Keratinocyte (primary cell): ENCODE data around the gene CAVIN1. TPM values are rescaled to one million over a fixed set of nuclear protein-coding genes. Genes with fewer than 3 reads are reported as not detected.

Experiments used
- DNase-seq: peaks from one replicate; pipeline ENCODE4 v3.0.0-alpha.2; 2011; ENCODE audit warnings: low read depth, missing footprints, low spot score
- FAIRE-seq: peaks from 2 replicates; lab custom pipeline; 2011; peaks lifted over from hg19 to GRCh38; lab: Jason Lieb, UNC
- H2AFZ ChIP-seq: 2 replicates; pipeline ENCODE4 v1.6.0; 2012; ENCODE audit warnings: low read length, control low read depth, inconsistent platforms; ENCODE audit not compliant: control insufficient read depth
- H3K27ac ChIP-seq: 2 replicates; pipeline ENCODE4 v1.5.1; 2011; ENCODE audit warnings: low read length; ENCODE audit not compliant: control insufficient read depth, insufficient read depth
- H3K27me3 ChIP-seq: 3 replicates; pipeline ENCODE4 v1.6.0; 2011; ENCODE audit warnings: low read length; ENCODE audit not compliant: control insufficient read depth, insufficient read depth; ENCODE audit errors: extremely low read depth
- H3K36me3 ChIP-seq, 2 experiments: 2 replicates in 1 of 2; 3 replicates in 1 of 2; pipeline ENCODE4 v1.5.1; 2011; ENCODE audit warnings: low read length in 2 of 2, mild to moderate bottlenecking in 1 of 2; ENCODE audit not compliant: control insufficient read depth in 2 of 2, insufficient read depth in 2 of 2; ENCODE audit errors: extremely low read depth in 1 of 2
- H3K4me1 ChIP-seq: 3 replicates; pipeline ENCODE4 v1.5.1; 2011; ENCODE audit warnings: low read length; ENCODE audit not compliant: control insufficient read depth, insufficient read depth; ENCODE audit errors: extremely low read depth
- H3K4me2 ChIP-seq: 3 replicates; pipeline ENCODE4 v1.6.0; 2011; ENCODE audit warnings: low read depth, low read length; ENCODE audit not compliant: control insufficient read depth, insufficient read depth; ENCODE audit errors: extremely low read depth
- H3K4me3 ChIP-seq, 3 experiments: fragments of 200-600 bp in 1 of 3; sonication (generic) in 1 of 3; 2 replicates in 2 of 3; 3 replicates in 1 of 3; pipeline ENCODE4 v1.5.1; 2011 to 2016; ENCODE audit warnings: low read length in 3 of 3, mild to moderate bottlenecking in 3 of 3, control low read depth in 2 of 3, inconsistent platforms in 1 of 3, low read depth in 1 of 3, mixed read lengths in 1 of 3, mixed run types in 1 of 3, moderate library complexity in 1 of 3; ENCODE audit not compliant: control insufficient read depth in 2 of 3, insufficient read depth in 2 of 3; ENCODE audit errors: extremely low read depth in 1 of 3
- H3K79me2 ChIP-seq: 2 replicates; pipeline ENCODE4 v1.6.0; 2012; ENCODE audit warnings: low read length; ENCODE audit not compliant: control insufficient read depth, insufficient read depth
- H3K9ac ChIP-seq: 3 replicates; pipeline ENCODE4 v1.6.0; 2011; ENCODE audit warnings: low read length; ENCODE audit not compliant: control insufficient read depth, insufficient read depth; ENCODE audit errors: extremely low read depth
- H3K9me1 ChIP-seq: 3 replicates; pipeline ENCODE4 v1.6.0; 2011; ENCODE audit warnings: low read length; ENCODE audit not compliant: control insufficient read depth, insufficient read depth; ENCODE audit errors: extremely low read depth
- H3K9me3 ChIP-seq: 2 replicates; pipeline ENCODE4 v1.5.1; 2012; ENCODE audit warnings: low read depth, low read length; ENCODE audit not compliant: control insufficient read depth
- H4K20me1 ChIP-seq: 3 replicates; pipeline ENCODE4 v1.6.0; 2011; ENCODE audit warnings: low read length; ENCODE audit not compliant: control insufficient read depth, insufficient read depth; ENCODE audit errors: extremely low read depth
- EZH2 ChIP-seq: IDR thresholded peaks from one replicate; pipeline ENCODE4 v1.6.1; 2012; ENCODE audit warnings: inconsistent platforms, mild to moderate bottlenecking, low read length, moderate library complexity
- dilution Hi-C: fragments of 300-500 bp; cut with MboI; formaldehyde crosslinking; loops from one replicate; pipeline ENCODE4 v1.7.0; 2020; ENCODE audit warnings: low sequenced_read_pairs; ENCODE audit not compliant: extremely low pct_ligation_motif_present
- polyA plus RNA-seq, 5 experiments: library from polyadenylated mRNA; depleted of rRNA in 3 of 5; stranded (reverse) in 3 of 5; stranded (forward) in 1 of 5; unstranded in 1 of 5; fragments of >200 nt; gene quantifications; 1 replicate in 1 of 5; 2 replicates in 3 of 5; 3 replicates in 1 of 5; pipeline versions ENCODE4 v1.2.1 to v1.2.3, GENCODE V29; 2011 to 2012; ENCODE audit warnings: missing spikeins in 2 of 5, low read depth in 1 of 5, low replicate concordance in 1 of 5
- TF ChIP-seq, protein P1 (sequence below), 3 experiments: IDR thresholded peaks in 1 of 3; conservative IDR thresholded peaks in 1 of 3; optimal IDR thresholded peaks in 1 of 3; 2 replicates in 2 of 3; 3 replicates in 1 of 3; pipeline versions ENCODE3 to v1.5.1; 2011; ENCODE audit warnings: low read length in 3 of 3, mild to moderate bottlenecking in 3 of 3, moderate library complexity in 2 of 3, control low read depth in 1 of 3, inconsistent platforms in 1 of 3; ENCODE audit not compliant: insufficient read depth in 2 of 3; ENCODE audit errors: extremely low read depth in 1 of 3

Gene CAVIN1
- polyA plus RNA-seq, 1 donor (not counting 4 experiments of a cell fraction or from before 2014, with no cell fraction given) = 172 TPM

GRCh38 chr17:42411905-42412679, 11.0 kb downstream of the CAVIN1 start:
- Histone ChIP-seq H3K9me3 (no peaks in the 10 kb centered on the region), H3K9me1 (peaks cover 8% of the 10 kb centered on the region), H3K4me2 (peak overlapping the region; percentile 49), H3K79me2 (peaks cover 83% of the 10 kb centered on the region), H4K20me1 (peaks cover 41% of the 10 kb centered on the region), H3K4me1 (peaks cover 77% of the 10 kb centered on the region), H3K27ac (no peak overlapping the region), H3K36me3 (peaks cover 8 to 17% of the 10 kb centered on the region in 2 experiments), H3K4me3 (no peak overlapping the region), H2AFZ (no peak overlapping the region), H3K27me3 (no peaks in the 10 kb centered on the region), H3K9ac (no peak overlapping the region)
- dilution Hi-C loops = no loop called here
- DNase-seq = no peak
- FAIRE-seq = no peak
- TF ChIP-seq, protein P1, sequence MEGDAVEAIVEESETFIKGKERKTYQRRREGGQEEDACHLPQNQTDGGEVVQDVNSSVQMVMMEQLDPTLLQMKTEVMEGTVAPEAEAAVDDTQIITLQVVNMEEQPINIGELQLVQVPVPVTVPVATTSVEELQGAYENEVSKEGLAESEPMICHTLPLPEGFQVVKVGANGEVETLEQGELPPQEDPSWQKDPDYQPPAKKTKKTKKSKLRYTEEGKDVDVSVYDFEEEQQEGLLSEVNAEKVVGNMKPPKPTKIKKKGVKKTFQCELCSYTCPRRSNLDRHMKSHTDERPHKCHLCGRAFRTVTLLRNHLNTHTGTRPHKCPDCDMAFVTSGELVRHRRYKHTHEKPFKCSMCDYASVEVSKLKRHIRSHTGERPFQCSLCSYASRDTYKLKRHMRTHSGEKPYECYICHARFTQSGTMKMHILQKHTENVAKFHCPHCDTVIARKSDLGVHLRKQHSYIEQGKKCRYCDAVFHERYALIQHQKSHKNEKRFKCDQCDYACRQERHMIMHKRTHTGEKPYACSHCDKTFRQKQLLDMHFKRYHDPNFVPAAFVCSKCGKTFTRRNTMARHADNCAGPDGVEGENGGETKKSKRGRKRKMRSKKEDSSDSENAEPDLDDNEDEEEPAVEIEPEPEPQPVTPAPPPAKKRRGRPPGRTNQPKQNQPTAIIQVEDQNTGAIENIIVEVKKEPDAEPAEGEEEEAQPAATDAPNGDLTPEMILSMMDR (optimal IDR thresholded peaks at IDR 0.05 in 1 of 3, IDR thresholded peaks at IDR 0.05 in 1 of 3, conservative IDR thresholded peaks at IDR 0.05 in 1 of 3; ENCODE audit: extremely low read depth in 1 of 3, insufficient read depth in 2 of 3, low read length in 3 of 3) = no peak
- TF ChIP-seq EZH2 = no peak

- peak overlapping the region; percentile 6 for H3K27ac ChIP-seq
- no peaks in the 10 kb centered on the region for H3K27me3 ChIP-seq
- peaks cover 8% of the 10 kb centered on the region for H3K9me1 ChIP-seq
- no peak for DNase-seq
- peak overlapping the region; percentile 49 for H3K4me2 ChIP-seq
- H3K4me1 ChIP-seq = peaks cover 81% of the 10 kb centered on the region
- dilution Hi-C loops = no loop called here
- H3K79me2 ChIP-seq = peaks cover 83% of the 10 kb centered on the region
- no peak overlapping the region for H2AFZ ChIP-seq
- H3K4me3 ChIP-seq = no peak overlapping the region
- no peaks in the 10 kb centered on the region for H3K9me3 ChIP-seq
- peaks cover 8 to 22% of the 10 kb centered on the region in 2 experiments for H3K36me3 ChIP-seq
- H4K20me1 ChIP-seq = peaks cover 41% of the 10 kb centered on the region
- FAIRE-seq = no peak
- peak overlapping the region; percentile 13 for H3K9ac ChIP-seq
- no peak for TF ChIP-seq EZH2
- TF ChIP-seq, protein P1 (optimal IDR thresholded peaks at IDR 0.05 in 1 of 3, IDR thresholded peaks at IDR 0.05 in 1 of 3, conservative IDR thresholded peaks at IDR 0.05 in 1 of 3; ENCODE audit: extremely low read depth in 1 of 3, insufficient read depth in 2 of 3, low read length in 3 of 3) = no peak
Measured at GRCh38 chr17:42411361-42411760, 11.7 kb downstream of the CAVIN1 start.
